Panc1 (cell line): ENCODE results near the gene MLLT10. TPM values are rescaled to one million over a fixed set of nuclear protein-coding genes. Genes with fewer than 3 reads are reported as not detected.

ENCODE experiments used
- ATAC-seq: fragments of 200-7000 bp; cut with Tn5 transposase; 2 replicates; pipeline ENCODE4 v1.9.1; 2020; ENCODE audit warnings: mild to moderate bottlenecking, moderate library complexity
- BruUV-seq: library from RNA; stranded (reverse); fragments of 400-500 nt; replicated peaks from 2 replicates; lab custom pipeline; 2021; lab: Mats Ljungman, UMichigan
- CTCF ChIA-PET: fragments of 300-600 bp; sonication (Branson Sonifier 250); formaldehyde crosslinking; loops from one replicate; lab custom pipeline; 2022; ENCODE audit warnings: antibody characterized with exemption; lab: Charles Lee
- POLR2A ChIA-PET: fragments of 300-600 bp; sonication (Branson Sonifier 250); formaldehyde crosslinking; loops from one replicate; lab custom pipeline; 2022; ENCODE audit warnings: antibody characterized with exemption; lab: Charles Lee
- DNase-seq: peaks from one replicate; pipeline ENCODE4 v3.0.0-alpha.2; 2010; ENCODE audit warnings: low read depth, low spot score
- H3K27ac ChIP-seq: 2 replicates; pipeline ENCODE4 v1.5.1; 2011; ENCODE audit warnings: mild to moderate bottlenecking, low read length, inconsistent platforms
- H3K27me3 ChIP-seq: fragments of 200-500 bp; sonication (Bioruptor generic); 2 replicates; pipeline ENCODE4 v1.6.0; 2014; ENCODE audit warnings: low read length, inconsistent platforms; ENCODE audit not compliant: control insufficient read depth, insufficient read depth
- H3K36me3 ChIP-seq: fragments of 200-500 bp; sonication (Bioruptor generic); 2 replicates; pipeline ENCODE4 v1.5.1; 2014; ENCODE audit warnings: inconsistent platforms, mild to moderate bottlenecking, low read length, moderate library complexity; ENCODE audit not compliant: control insufficient read depth, insufficient read depth
- H3K4me1 ChIP-seq: 2 replicates; pipeline ENCODE4 v1.5.1; 2011; ENCODE audit warnings: inconsistent platforms, mild to moderate bottlenecking, low read length, moderate library complexity; ENCODE audit not compliant: control insufficient read depth, insufficient read depth
- H3K4me3 ChIP-seq, 2 experiments: 2 replicates each; pipeline ENCODE4 v1.5.1; 2011 to 2012; ENCODE audit warnings: low read depth in 2 of 2, low read length in 2 of 2, mild to moderate bottlenecking in 2 of 2, inconsistent platforms in 1 of 2, moderate library complexity in 1 of 2
- H3K9me3 ChIP-seq: fragments of 200-500 bp; sonication (Bioruptor generic); 2 replicates; pipeline ENCODE4 v1.5.1; 2014; ENCODE audit warnings: low read depth, mild to moderate bottlenecking, inconsistent platforms, low read length, moderate library complexity; ENCODE audit not compliant: control insufficient read depth, insufficient read depth
- CTCF ChIP-seq: fragments of 450-650 bp; IDR thresholded peaks from 2 replicates; pipeline ENCODE4 v1.5.1; 2017; ENCODE audit warnings: mild to moderate bottlenecking
- POLR2AphosphoS5 ChIP-seq: IDR thresholded peaks from 2 replicates; pipeline ENCODE4 v1.6.1; 2012; ENCODE audit warnings: mild to moderate bottlenecking, low read depth, low read length, moderate library complexity
- REST ChIP-seq, 2 experiments: IDR thresholded peaks; 2 replicates each; pipeline ENCODE4 v1.6.1; 2011 to 2012; ENCODE audit warnings: low read depth in 2 of 2, control low read depth in 1 of 2, low read length in 1 of 2, mild to moderate bottlenecking in 1 of 2, moderate library complexity in 1 of 2; ENCODE audit not compliant: insufficient read depth in 1 of 2
- SIN3A ChIP-seq: IDR thresholded peaks from 2 replicates; pipeline ENCODE4 v1.6.1; 2012; ENCODE audit warnings: low read depth, mild to moderate bottlenecking, low read length, moderate library complexity, borderline replicate concordance; ENCODE audit not compliant: insufficient read depth
- TCF7L2 ChIP-seq: IDR thresholded peaks from 2 replicates; pipeline ENCODE4 v1.6.1; 2011; ENCODE audit warnings: mild to moderate bottlenecking, low read depth, low read length, inconsistent platforms
- in situ Hi-C: cut with HindIII; loops from 2 replicates; pipeline ENCODE4 v1.10.0; 2016; ENCODE audit warnings: low sequenced_read_pairs, low pct_unique_long_range_greater_than_20kb
- intact Hi-C: fragments of 100-400 bp; cut with micrococcal nuclease; formaldehyde crosslinking; loops from one replicate; pipeline ENCODE4 v1.10.0; 2022; ENCODE audit not compliant: unreplicated experiment
- total RNA-seq: library from RNA; stranded (reverse); gene quantifications from one replicate; pipeline ENCODE4 v1.2.1, GENCODE V29; 2021; ENCODE audit not compliant: unreplicated experiment

Gene MLLT10
- total RNA-seq, 1 experiment from 2014 or later: 33.4 TPM

GRCh38 chr10:21634599-21635365, 100.8 kb downstream of the MLLT10 start:
- POLR2A ChIA-PET: no interaction called here
- BruUV-seq: no TSS peak
- intact Hi-C loops (no loop called here), in situ Hi-C loops (no loop called here)
- ATAC-seq (no peak), DNase-seq (no peak)
- Histone ChIP-seq H3K36me3 (no peaks in the 10 kb centered on the region), H3K4me3 (no peak overlapping the region), H3K27me3 (no peaks in the 10 kb centered on the region), H3K4me1 (no peaks in the 10 kb centered on the region), H3K27ac (no peak overlapping the region), H3K9me3 (no peaks in the 10 kb centered on the region)
- TF ChIP-seq CTCF (no peak), SIN3A (no peak), TCF7L2 (no peak), POLR2AphosphoS5 (no peak), REST (IDR thresholded peaks at IDR 0.05; ENCODE audit: insufficient read depth in 1 of 2, low read depth in 2 of 2, low read length in 1 of 2) (no peak)
- CTCF ChIA-PET: no interaction called here

GRCh38 chr10:21637795-21638194, 103.8 kb downstream of the MLLT10 start:
- CTCF ChIA-PET: no interaction called here
- no TSS peak for BruUV-seq
- intact Hi-C loops (no loop called here), in situ Hi-C loops (no loop called here)
- H3K27ac ChIP-seq: no peak overlapping the region
- H3K9me3 ChIP-seq: no peaks in the 10 kb centered on the region
- POLR2A ChIA-PET: no interaction called here
- DNase-seq (no peak), ATAC-seq (no peak)
- TF ChIP-seq SIN3A (no peak), REST (IDR thresholded peaks at IDR 0.05; ENCODE audit: insufficient read depth in 1 of 2, low read depth in 2 of 2, low read length in 1 of 2) (no peak), CTCF (no peak), POLR2AphosphoS5 (no peak), TCF7L2 (no peak)
- no peak overlapping the region for H3K4me3 ChIP-seq
- H3K36me3 ChIP-seq: no peaks in the 10 kb centered on the region
- H3K4me1 ChIP-seq: no peaks in the 10 kb centered on the region
- H3K27me3 ChIP-seq: no peaks in the 10 kb centered on the region
